ENCODE data around the gene HECTD2. TPM values are rescaled to one million over a fixed set of nuclear protein-coding genes. Genes with fewer than 3 reads are reported as not detected.

HECTD2 gene
- total RNA-seq, 1 experiment from 2014 or later, result 11.5 TPM

DNA sequence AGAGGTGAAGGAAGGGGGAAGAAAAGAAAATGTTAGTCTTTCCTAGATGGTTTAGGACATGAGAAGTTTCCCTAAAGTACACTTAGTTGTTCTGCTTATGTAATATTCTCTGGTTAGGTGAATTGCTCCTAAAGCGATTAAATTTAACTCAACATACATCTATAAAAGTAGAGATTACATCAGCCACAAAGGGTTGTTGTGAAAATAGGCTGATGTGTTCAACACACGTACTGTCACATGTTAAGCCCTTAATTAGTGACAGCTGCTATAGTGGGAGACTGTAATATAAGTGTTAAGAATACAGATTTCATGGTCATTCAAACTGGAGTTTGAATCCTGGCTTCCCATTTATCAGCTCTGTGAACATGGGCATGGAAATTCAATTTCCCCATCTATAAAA lies 12.8 kb downstream of the HECTD2 start:
- Histone ChIP-seq H3K4me1 (ENCODE audit: control insufficient read depth, insufficient read depth, low read length) (no peaks in the 10 kb centered on the region), H3K4me3 (ENCODE audit: low read depth in 2 of 2, low read length in 2 of 2) (no peak overlapping the region), H3K27me3 (ENCODE audit: control insufficient read depth, insufficient read depth, low read length) (no peaks in the 10 kb centered on the region), H3K9me3 (ENCODE audit: control insufficient read depth, insufficient read depth, low read depth, low read length) (no peaks in the 10 kb centered on the region), H3K36me3 (ENCODE audit: control insufficient read depth, insufficient read depth, low read length) (no peaks in the 10 kb centered on the region), H3K27ac (ENCODE audit: low read length) (no peak overlapping the region)
- ChIA-PET POLR2A (no interaction called here), CTCF (no interaction called here)
- in situ Hi-C loops (cut with HindIII; ENCODE audit: low pct_unique_long_range_greater_than_20kb, low sequenced_read_pairs) (no loop called here), intact Hi-C loops (cut with micrococcal nuclease; ENCODE audit: unreplicated experiment) (no loop called here)
- BruUV-seq (replicated peaks), result no TSS peak
- no peak for DNase-seq (ENCODE audit: low read depth, low spot score)
- no peak for TF ChIP-seq SIN3A (IDR thresholded peaks at IDR 0.05; ENCODE audit: borderline replicate concordance, insufficient read depth, low read depth, low read length)
- no peak for TF ChIP-seq POLR2AphosphoS5 (IDR thresholded peaks at IDR 0.05; ENCODE audit: low read depth, low read length)
- TF ChIP-seq, protein P1, sequence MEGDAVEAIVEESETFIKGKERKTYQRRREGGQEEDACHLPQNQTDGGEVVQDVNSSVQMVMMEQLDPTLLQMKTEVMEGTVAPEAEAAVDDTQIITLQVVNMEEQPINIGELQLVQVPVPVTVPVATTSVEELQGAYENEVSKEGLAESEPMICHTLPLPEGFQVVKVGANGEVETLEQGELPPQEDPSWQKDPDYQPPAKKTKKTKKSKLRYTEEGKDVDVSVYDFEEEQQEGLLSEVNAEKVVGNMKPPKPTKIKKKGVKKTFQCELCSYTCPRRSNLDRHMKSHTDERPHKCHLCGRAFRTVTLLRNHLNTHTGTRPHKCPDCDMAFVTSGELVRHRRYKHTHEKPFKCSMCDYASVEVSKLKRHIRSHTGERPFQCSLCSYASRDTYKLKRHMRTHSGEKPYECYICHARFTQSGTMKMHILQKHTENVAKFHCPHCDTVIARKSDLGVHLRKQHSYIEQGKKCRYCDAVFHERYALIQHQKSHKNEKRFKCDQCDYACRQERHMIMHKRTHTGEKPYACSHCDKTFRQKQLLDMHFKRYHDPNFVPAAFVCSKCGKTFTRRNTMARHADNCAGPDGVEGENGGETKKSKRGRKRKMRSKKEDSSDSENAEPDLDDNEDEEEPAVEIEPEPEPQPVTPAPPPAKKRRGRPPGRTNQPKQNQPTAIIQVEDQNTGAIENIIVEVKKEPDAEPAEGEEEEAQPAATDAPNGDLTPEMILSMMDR (IDR thresholded peaks at IDR 0.05), result no peak
- TF ChIP-seq, protein P2, sequence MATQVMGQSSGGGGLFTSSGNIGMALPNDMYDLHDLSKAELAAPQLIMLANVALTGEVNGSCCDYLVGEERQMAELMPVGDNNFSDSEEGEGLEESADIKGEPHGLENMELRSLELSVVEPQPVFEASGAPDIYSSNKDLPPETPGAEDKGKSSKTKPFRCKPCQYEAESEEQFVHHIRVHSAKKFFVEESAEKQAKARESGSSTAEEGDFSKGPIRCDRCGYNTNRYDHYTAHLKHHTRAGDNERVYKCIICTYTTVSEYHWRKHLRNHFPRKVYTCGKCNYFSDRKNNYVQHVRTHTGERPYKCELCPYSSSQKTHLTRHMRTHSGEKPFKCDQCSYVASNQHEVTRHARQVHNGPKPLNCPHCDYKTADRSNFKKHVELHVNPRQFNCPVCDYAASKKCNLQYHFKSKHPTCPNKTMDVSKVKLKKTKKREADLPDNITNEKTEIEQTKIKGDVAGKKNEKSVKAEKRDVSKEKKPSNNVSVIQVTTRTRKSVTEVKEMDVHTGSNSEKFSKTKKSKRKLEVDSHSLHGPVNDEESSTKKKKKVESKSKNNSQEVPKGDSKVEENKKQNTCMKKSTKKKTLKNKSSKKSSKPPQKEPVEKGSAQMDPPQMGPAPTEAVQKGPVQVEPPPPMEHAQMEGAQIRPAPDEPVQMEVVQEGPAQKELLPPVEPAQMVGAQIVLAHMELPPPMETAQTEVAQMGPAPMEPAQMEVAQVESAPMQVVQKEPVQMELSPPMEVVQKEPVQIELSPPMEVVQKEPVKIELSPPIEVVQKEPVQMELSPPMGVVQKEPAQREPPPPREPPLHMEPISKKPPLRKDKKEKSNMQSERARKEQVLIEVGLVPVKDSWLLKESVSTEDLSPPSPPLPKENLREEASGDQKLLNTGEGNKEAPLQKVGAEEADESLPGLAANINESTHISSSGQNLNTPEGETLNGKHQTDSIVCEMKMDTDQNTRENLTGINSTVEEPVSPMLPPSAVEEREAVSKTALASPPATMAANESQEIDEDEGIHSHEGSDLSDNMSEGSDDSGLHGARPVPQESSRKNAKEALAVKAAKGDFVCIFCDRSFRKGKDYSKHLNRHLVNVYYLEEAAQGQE (IDR thresholded peaks at IDR 0.05; ENCODE audit: insufficient read depth in 1 of 2, low read depth in 2 of 2, low read length in 1 of 2), result no peak
- no peak for TF ChIP-seq TCF7L2 (IDR thresholded peaks at IDR 0.05; ENCODE audit: low read depth, low read length)
- no peak for ATAC-seq

DNA sequence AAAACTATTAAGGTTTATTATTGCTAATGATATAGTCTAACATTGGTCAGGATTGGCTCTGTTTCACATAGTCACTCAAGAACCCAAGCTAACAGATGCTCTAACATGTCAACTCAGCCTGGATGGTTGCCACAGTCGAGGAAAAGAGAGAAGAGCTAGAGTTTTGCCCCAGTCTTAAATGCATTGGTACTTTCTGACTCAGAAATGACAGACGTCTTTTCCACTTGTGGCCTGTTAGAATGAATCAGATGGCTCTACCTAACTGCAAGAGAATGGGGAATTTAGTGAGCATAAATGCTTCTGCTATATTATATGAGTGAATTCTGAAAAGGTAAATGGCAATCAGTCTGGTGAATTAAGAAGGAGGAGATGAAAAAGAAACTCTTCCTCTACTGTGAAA lies 13.9 kb downstream of the HECTD2 start:
- ChIA-PET CTCF (no interaction called here), POLR2A (no interaction called here)
- ATAC-seq (no peak), DNase-seq (ENCODE audit: low read depth, low spot score) (no peak)
- H3K27ac ChIP-seq (ENCODE audit: low read length), result no peak overlapping the region
- in situ Hi-C loops (cut with HindIII; ENCODE audit: low pct_unique_long_range_greater_than_20kb, low sequenced_read_pairs), result no loop called here
- TF ChIP-seq TCF7L2 (IDR thresholded peaks at IDR 0.05; ENCODE audit: low read depth, low read length) (no peak), SIN3A (IDR thresholded peaks at IDR 0.05; ENCODE audit: borderline replicate concordance, insufficient read depth, low read depth, low read length) (no peak), POLR2AphosphoS5 (IDR thresholded peaks at IDR 0.05; ENCODE audit: low read depth, low read length) (no peak)
- TF ChIP-seq, protein P1 (IDR thresholded peaks at IDR 0.05), result no peak
- TF ChIP-seq, protein P2 (IDR thresholded peaks at IDR 0.05; ENCODE audit: insufficient read depth in 1 of 2, low read depth in 2 of 2, low read length in 1 of 2), result no peak
- H3K4me1 ChIP-seq (ENCODE audit: control insufficient read depth, insufficient read depth, low read length), result no peaks in the 10 kb centered on the region
- intact Hi-C loops (cut with micrococcal nuclease; ENCODE audit: unreplicated experiment), result no loop called here
- H3K9me3 ChIP-seq (ENCODE audit: control insufficient read depth, insufficient read depth, low read depth, low read length), result no peaks in the 10 kb centered on the region
- H3K27me3 ChIP-seq (ENCODE audit: control insufficient read depth, insufficient read depth, low read length), result no peaks in the 10 kb centered on the region
- no peak overlapping the region for H3K4me3 ChIP-seq (ENCODE audit: low read depth in 2 of 2, low read length in 2 of 2)
- no TSS peak for BruUV-seq (replicated peaks)
- H3K36me3 ChIP-seq (ENCODE audit: control insufficient read depth, insufficient read depth, low read length), result no peaks in the 10 kb centered on the region
